OCI-LY3 (cell line): Measurements from ENCODE around the gene SH3BGRL.

ENCODE experiments used
- EZH2phosphoT487 ChIP-seq: fragments of 200-600 bp; shearing (Covaris generic); IDR thresholded peaks from 2 replicates; pipeline ENCODE4 v1.6.1; 2018; ENCODE audit warnings: antibody characterized with exemption, mixed run types, low read depth
- TF ChIP-seq, protein P1 (sequence below): fragments of 200-600, 300-600 bp; sonication (generic); IDR thresholded peaks from 2 replicates; pipeline ENCODE4 v1.5.1; 2014; ENCODE audit warnings: antibody characterized with exemption, low read length, low read depth

DNA sequence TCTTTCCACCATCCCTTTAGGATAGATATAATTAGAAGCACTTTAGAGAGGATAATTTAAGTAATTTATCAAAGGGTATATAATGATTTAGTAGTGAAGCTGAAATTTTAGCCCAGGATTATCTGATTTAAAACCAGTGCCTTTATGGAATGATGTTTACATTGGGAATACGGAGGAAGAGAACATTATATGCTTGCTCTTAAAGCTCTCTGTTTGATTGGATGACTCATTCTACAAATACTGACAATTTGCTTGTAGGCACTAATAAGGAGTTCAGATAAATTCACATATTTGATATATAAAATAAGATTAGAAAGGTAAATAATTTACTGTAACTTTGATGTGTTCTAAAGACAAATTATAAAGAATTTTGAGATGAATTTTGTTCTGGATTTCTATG lies 84.7 kb downstream of the SH3BGRL start:
- TF ChIP-seq EZH2phosphoT487: no peak
- TF ChIP-seq, protein P1, sequence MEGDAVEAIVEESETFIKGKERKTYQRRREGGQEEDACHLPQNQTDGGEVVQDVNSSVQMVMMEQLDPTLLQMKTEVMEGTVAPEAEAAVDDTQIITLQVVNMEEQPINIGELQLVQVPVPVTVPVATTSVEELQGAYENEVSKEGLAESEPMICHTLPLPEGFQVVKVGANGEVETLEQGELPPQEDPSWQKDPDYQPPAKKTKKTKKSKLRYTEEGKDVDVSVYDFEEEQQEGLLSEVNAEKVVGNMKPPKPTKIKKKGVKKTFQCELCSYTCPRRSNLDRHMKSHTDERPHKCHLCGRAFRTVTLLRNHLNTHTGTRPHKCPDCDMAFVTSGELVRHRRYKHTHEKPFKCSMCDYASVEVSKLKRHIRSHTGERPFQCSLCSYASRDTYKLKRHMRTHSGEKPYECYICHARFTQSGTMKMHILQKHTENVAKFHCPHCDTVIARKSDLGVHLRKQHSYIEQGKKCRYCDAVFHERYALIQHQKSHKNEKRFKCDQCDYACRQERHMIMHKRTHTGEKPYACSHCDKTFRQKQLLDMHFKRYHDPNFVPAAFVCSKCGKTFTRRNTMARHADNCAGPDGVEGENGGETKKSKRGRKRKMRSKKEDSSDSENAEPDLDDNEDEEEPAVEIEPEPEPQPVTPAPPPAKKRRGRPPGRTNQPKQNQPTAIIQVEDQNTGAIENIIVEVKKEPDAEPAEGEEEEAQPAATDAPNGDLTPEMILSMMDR: no peak
